HepG2 (cell line): Measurements from ENCODE around the gene VSNL1. TPM values are rescaled to one million over a fixed set of nuclear protein-coding genes. Genes with fewer than 3 reads are reported as not detected.
A peak's percentile ranks its signal among the peaks of the same experiment; 100 is the strongest.

Experiments used
- ATAC-seq: fragments of 200-7000 bp; cut with Tn5 transposase; 3 replicates; pipeline ENCODE4 v1.9.1; 2020; ENCODE audit warnings: mild to moderate bottlenecking, moderate library complexity
- BruUV-seq: library from RNA; stranded (reverse); fragments of 400-500 nt; replicated peaks from 2 replicates; lab custom pipeline; 2021; lab: Mats Ljungman, UMichigan
- CTCF ChIA-PET: fragments of 300-600 bp; formaldehyde crosslinking; extraction: SDS; loops from one replicate; lab custom pipeline; 2021; ENCODE audit warnings: low total read pairs, inconsistent platforms, low intra/inter-chr PET ratio; lab: Yijun Ruan, JAX
- POLR2A ChIA-PET: fragments of 350-600 bp; sonication (Branson Sonifier 250); formaldehyde crosslinking; loops from one replicate; lab custom pipeline; 2020; ENCODE audit warnings: antibody characterized with exemption, inconsistent platforms; lab: Yijun Ruan, JAX
- DNase-seq: peaks from one replicate; pipeline ENCODE4 v3.0.0-alpha.2; 2015; ENCODE audit warnings: low spot score
- FAIRE-seq: peaks from 3 replicates; lab custom pipeline; 2011; peaks lifted over from hg19 to GRCh38; lab: Jason Lieb, UNC
- H2AFZ ChIP-seq: one replicate; pipeline ENCODE4 v1.6.1; 2011; ENCODE audit warnings: low read length, inconsistent platforms
- H3K27ac ChIP-seq: fragments of 300-600 bp; 3 replicates; pipeline ENCODE4 v1.8.0; 2011; ENCODE audit warnings: mixed run types, mild to moderate bottlenecking, mixed read lengths, low read length, inconsistent platforms; ENCODE audit not compliant: insufficient read depth; ENCODE audit errors: extremely low read length
- H3K27me3 ChIP-seq, 2 experiments: fragments of 200-600 bp in 1 of 2; 2 replicates in 1 of 2; 3 replicates in 1 of 2; pipeline versions ENCODE4 v1.6.0 to v1.8.0; 2011; ENCODE audit warnings: low read length in 2 of 2, mild to moderate bottlenecking in 2 of 2, moderate library complexity in 2 of 2, inconsistent platforms in 1 of 2; ENCODE audit not compliant: insufficient read depth in 2 of 2, control insufficient read depth in 1 of 2
- H3K36me3 ChIP-seq, 2 experiments: fragments of 200-600 bp in 1 of 2; replicated peaks in 1 of 2; 2 replicates in 1 of 2; 3 replicates in 1 of 2; pipeline versions ENCODE4 v1.5.1 to v1.8.0; 2011; ENCODE audit warnings: low read length in 2 of 2, inconsistent platforms in 1 of 2; ENCODE audit not compliant: insufficient read depth in 2 of 2, control insufficient read depth in 1 of 2
- H3K4me1 ChIP-seq: 2 replicates; pipeline ENCODE4 v1.5.1; 2012; ENCODE audit warnings: low read length, inconsistent platforms; ENCODE audit not compliant: insufficient read depth
- H3K4me2 ChIP-seq: 2 replicates; pipeline ENCODE4 v1.6.0; 2011; ENCODE audit warnings: low read depth, low read length, inconsistent platforms
- H3K4me3 ChIP-seq, 3 experiments: fragments of 200-600 bp in 1 of 3; sonication (generic), shearing (Covaris generic) in 1 of 3; replicated peaks in 1 of 3; 2 replicates each; pipeline ENCODE4 v1.5.1; 2011 to 2016; ENCODE audit warnings: low read length in 3 of 3, inconsistent platforms in 2 of 3, low read depth in 2 of 3, mild to moderate bottlenecking in 2 of 3, control low read depth in 1 of 3, mixed read lengths in 1 of 3; ENCODE audit not compliant: insufficient read depth in 1 of 3
- H3K79me2 ChIP-seq: one replicate; pipeline ENCODE4 v1.6.1; 2011; ENCODE audit warnings: low read length, inconsistent platforms; ENCODE audit not compliant: insufficient read depth
- H3K9ac ChIP-seq: 2 replicates; pipeline ENCODE4 v1.6.0; 2011; ENCODE audit warnings: mild to moderate bottlenecking, low read depth, low read length, inconsistent platforms; ENCODE audit not compliant: insufficient read depth
- H3K9me3 ChIP-seq: 2 replicates; pipeline ENCODE4 v1.5.1; 2012; ENCODE audit warnings: mild to moderate bottlenecking, low read length
- H4K20me1 ChIP-seq: 2 replicates; pipeline ENCODE4 v1.6.0; 2011; ENCODE audit warnings: inconsistent platforms, mild to moderate bottlenecking, low read length, moderate library complexity; ENCODE audit not compliant: insufficient read depth
- JDP2 ChIP-seq: sonication (generic); formaldehyde crosslinking; IDR thresholded peaks from 2 replicates; pipeline ENCODE4 v1.8.1; 2022; ENCODE audit warnings: missing genetic modification reagents, borderline replicate concordance
- MNT ChIP-seq: fragments of 450-650 bp; IDR thresholded peaks from 2 replicates; pipeline ENCODE4 v1.6.1; 2016
- ONECUT2 ChIP-seq: sonication (generic); formaldehyde crosslinking; IDR thresholded peaks from 2 replicates; pipeline ENCODE4 v1.4.0; 2020; ENCODE audit warnings: missing genetic modification reagents
- RBAK ChIP-seq: sonication (generic); formaldehyde crosslinking; IDR thresholded peaks from 2 replicates; pipeline ENCODE4 v1.5.1; 2020; ENCODE audit warnings: mild to moderate bottlenecking, missing genetic modification reagents
- REST ChIP-seq, 2 experiments: IDR thresholded peaks; 2 replicates each; pipeline ENCODE4 v1.6.1; 2011 to 2012; ENCODE audit warnings: low read length in 2 of 2, borderline replicate concordance in 1 of 2, low read depth in 1 of 2, mild to moderate bottlenecking in 1 of 2, moderate library complexity in 1 of 2
- U2AF1 ChIP-seq: fragments of 200-400 bp; formaldehyde crosslinking; optimal IDR thresholded peaks from 2 replicates; pipeline ENCODE3; 2017; ENCODE audit warnings: mild to moderate bottlenecking, low read depth, low read length
- ZBTB42 ChIP-seq: sonication (generic); formaldehyde crosslinking; IDR thresholded peaks from 2 replicates; pipeline ENCODE4 v1.5.0; 2020; ENCODE audit warnings: mild to moderate bottlenecking, missing genetic modification reagents
- ZNF224 ChIP-seq: sonication (generic); formaldehyde crosslinking; IDR thresholded peaks from 2 replicates; pipeline ENCODE4 v1.5.0; 2020; ENCODE audit warnings: mild to moderate bottlenecking, missing genetic modification reagents
- ZNF512B ChIP-seq: sonication (generic); formaldehyde crosslinking; IDR thresholded peaks from 2 replicates; pipeline ENCODE4 v1.5.1; 2020; ENCODE audit warnings: missing genetic modification reagents, mild to moderate bottlenecking, borderline replicate concordance
- WGBS: methylation state at CpG from one replicate; pipeline ENCODE4 v1.1.6; 2017; ENCODE audit warnings: low lambda C conversion rate; 5-methylcytosine and 5-hydroxymethylcytosine counted together
- in situ Hi-C: cut with HindIII; loops from 2 replicates; pipeline ENCODE4 v1.10.0; 2017; ENCODE audit warnings: low pct_unique_long_range_greater_than_20kb; ENCODE audit not compliant: extremely low pct_ligation_motif_present
- intact Hi-C: fragments of 100-400 bp; cut with micrococcal nuclease; formaldehyde crosslinking; loops from one replicate; pipeline ENCODE4 v1.10.0; 2022; ENCODE audit not compliant: unreplicated experiment
- polyA plus RNA-seq, 8 experiments: library from polyadenylated mRNA; depleted of rRNA in 3 of 8; stranded (reverse) in 7 of 8; unstranded in 1 of 8; fragments of >200 nt; fragmentation: Illumina TruSeq in 4 of 8; extraction: Trizol in 4 of 8; gene quantifications; 2 replicates each; pipeline versions ENCODE4 v1.2.1 to v1.2.3, GENCODE V29; 2011 to 2016; ENCODE audit warnings: low read depth in 4 of 8, missing spikeins in 1 of 8, mixed read lengths in 1 of 8; ENCODE audit not compliant: insufficient read depth in 1 of 8
- total RNA-seq, 5 experiments: library from RNA; depleted of rRNA; stranded (reverse); fragments of >200 nt; fragmentation: Illumina TruSeq; extraction: Trizol; gene quantifications; 2 replicates each; pipeline ENCODE4 v1.2.3, GENCODE V29; 2016; ENCODE audit warnings: low read depth in 1 of 5

Gene VSNL1
- total and polyA plus RNA-seq, 2 of the 13 experiments (the other 11 are each of a cell fraction or from before 2014, with no cell fraction given) = 63.2 to 95.9 TPM

- no peaks in the 10 kb centered on the region for H3K9me3 ChIP-seq
- no peaks in the 10 kb centered on the region for H3K79me2 ChIP-seq
- no peak overlapping the region for H3K27ac ChIP-seq
- intact Hi-C loops = no loop called here
- no peak overlapping the region for H2AFZ ChIP-seq
- no peak for FAIRE-seq
- no peak for ATAC-seq
- H3K4me1 ChIP-seq = no peaks in the 10 kb centered on the region
- ChIA-PET CTCF (no interaction called here), POLR2A (no interaction called here)
- in situ Hi-C loops = no loop called here
- DNase-seq = no peak
- TF ChIP-seq ZNF224 (CRISPR knock-in tag) (no peak), MNT (peak; percentile 24; the same call in 1 of the 2 replicates)
- BruUV-seq = no TSS peak
- no peaks in the 10 kb centered on the region for H3K27me3 ChIP-seq
- no peak overlapping the region for H3K4me2 ChIP-seq
- peaks cover 11 to 34% of the 10 kb centered on the region in 2 experiments for H3K36me3 ChIP-seq
- H3K9ac ChIP-seq = no peak overlapping the region
- 100% methylated on average over 4 of the region's 4 CpGs for WGBS
- peaks cover 10% of the 10 kb centered on the region for H4K20me1 ChIP-seq
- H3K4me3 ChIP-seq = no peak overlapping the region
Measured at GRCh38 chr2:17634997-17635396, 94.5 kb downstream of the VSNL1 start.

GRCh38 chr2:17636257-17636656, 95.8 kb downstream of the VSNL1 start:
- WGBS = 100% methylated on average over 3 of the region's 3 CpGs
- in situ Hi-C loops = no loop called here
- H3K27me3 ChIP-seq = no peaks in the 10 kb centered on the region
- no peak overlapping the region for H3K9ac ChIP-seq
- H3K9me3 ChIP-seq = no peaks in the 10 kb centered on the region
- peaks cover 11 to 34% of the 10 kb centered on the region in 2 experiments for H3K36me3 ChIP-seq
- no TSS peak for BruUV-seq
- ChIA-PET CTCF (no interaction called here), POLR2A (no interaction called here)
- H3K4me2 ChIP-seq = no peak overlapping the region
- DNase-seq (no peak), FAIRE-seq (no peak), ATAC-seq (no peak)
- no peak overlapping the region for H3K27ac ChIP-seq
- H2AFZ ChIP-seq = no peak overlapping the region
- H4K20me1 ChIP-seq = peaks cover 10% of the 10 kb centered on the region
- no peaks in the 10 kb centered on the region for H3K79me2 ChIP-seq
- H3K4me3 ChIP-seq = no peak overlapping the region
- H3K4me1 ChIP-seq = no peaks in the 10 kb centered on the region
- intact Hi-C loops = no loop called here
- TF ChIP-seq ONECUT2 (no peak), U2AF1 (no peak), REST (IDR thresholded peaks at IDR 0.05; ENCODE audit: borderline replicate concordance in 1 of 2, low read depth in 1 of 2, low read length in 2 of 2) (no peak), RBAK (no peak), ZBTB42 (CRISPR knock-in tag) (no peak), ZNF512B (CRISPR knock-in tag) (no peak), JDP2 (CRISPR knock-in tag) (no peak)
